ENCODE measurements around the gene FAM107A.

FAM107A gene

GRCh38 chr3:58524326-58524888, 52.8 kb downstream of the FAM107A start:
- 90 to 99% methylated on average over 6 to 10 of the region's 11 CpGs for WGBS, 2 experiments (ENCODE audit: insufficient coverage in 2 of 2)
- no peaks in the 10 kb centered on the region for H3K36me3 ChIP-seq (ENCODE audit: control insufficient read depth, insufficient read depth, low read length)

GRCh38 chr3:58522759-58523425, 54.3 kb downstream of the FAM107A start:
- no peak overlapping the region for H3K4me3 ChIP-seq (ENCODE audit: extremely low read depth, insufficient read depth, low read length, poor library complexity, severe bottlenecking)
- 65 to 71% methylated on average over 1 to 3 of the region's 5 CpGs for WGBS, 2 experiments (ENCODE audit: insufficient coverage in 2 of 2)
- H3K27ac ChIP-seq (ENCODE audit: low read depth, low read length, severe bottlenecking), result no peak overlapping the region
- H3K9me3 ChIP-seq (ENCODE audit: control insufficient read depth, low read length), result no peaks in the 10 kb centered on the region
- H3K4me1 ChIP-seq (ENCODE audit: control insufficient read depth, insufficient read depth, low read length, poor library complexity, severe bottlenecking), result peaks cover 6% of the 10 kb centered on the region
- no peaks in the 10 kb centered on the region for H3K36me3 ChIP-seq (ENCODE audit: control insufficient read depth, insufficient read depth, low read length)

More at GRCh38 chr3:58524326-58524888, 52.8 kb downstream of the FAM107A start:
- Histone ChIP-seq H3K27ac (ENCODE audit: low read depth, low read length, severe bottlenecking) (no peak overlapping the region), H3K4me3 (ENCODE audit: extremely low read depth, insufficient read depth, low read length, poor library complexity, severe bottlenecking) (no peak overlapping the region), H3K4me1 (ENCODE audit: control insufficient read depth, insufficient read depth, low read length, poor library complexity, severe bottlenecking) (peaks cover 6% of the 10 kb centered on the region), H3K9me3 (ENCODE audit: control insufficient read depth, low read length) (no peaks in the 10 kb centered on the region)

GRCh38 chr3:58521917-58522631, 55.1 kb downstream of the FAM107A start:
- H3K4me1 ChIP-seq (ENCODE audit: control insufficient read depth, insufficient read depth, low read length, poor library complexity, severe bottlenecking), result peaks cover 6% of the 10 kb centered on the region
- H3K9me3 ChIP-seq (ENCODE audit: control insufficient read depth, low read length), result no peaks in the 10 kb centered on the region
- no peak overlapping the region for H3K27ac ChIP-seq (ENCODE audit: low read depth, low read length, severe bottlenecking)
- no peak overlapping the region for H3K4me3 ChIP-seq (ENCODE audit: extremely low read depth, insufficient read depth, low read length, poor library complexity, severe bottlenecking)
- no peaks in the 10 kb centered on the region for H3K36me3 ChIP-seq (ENCODE audit: control insufficient read depth, insufficient read depth, low read length)
- WGBS, 2 experiments (ENCODE audit: insufficient coverage in 2 of 2), result 70 to 74% methylated on average over 7 to 8 of the region's 10 CpGs

GRCh38 chr3:58521336-58521670, 55.9 kb downstream of the FAM107A start:
- H3K4me3 ChIP-seq (ENCODE audit: extremely low read depth, insufficient read depth, low read length, poor library complexity, severe bottlenecking), result no peak overlapping the region
- 90 to 100% methylated on average over 3 of the region's 3 CpGs for WGBS, 2 experiments (ENCODE audit: insufficient coverage in 2 of 2)
- no peaks in the 10 kb centered on the region for H3K36me3 ChIP-seq (ENCODE audit: control insufficient read depth, insufficient read depth, low read length)
- H3K4me1 ChIP-seq (ENCODE audit: control insufficient read depth, insufficient read depth, low read length, poor library complexity, severe bottlenecking), result peaks cover 5% of the 10 kb centered on the region
- no peaks in the 10 kb centered on the region for H3K9me3 ChIP-seq (ENCODE audit: control insufficient read depth, low read length)
- H3K27ac ChIP-seq (ENCODE audit: low read depth, low read length, severe bottlenecking), result no peak overlapping the region

GRCh38 chr3:58520403-58521335, 56.5 kb downstream of the FAM107A start:
- no peak overlapping the region for H3K27ac ChIP-seq (ENCODE audit: low read depth, low read length, severe bottlenecking)
- H3K4me3 ChIP-seq (ENCODE audit: extremely low read depth, insufficient read depth, low read length, poor library complexity, severe bottlenecking), result no peak overlapping the region
- WGBS, 2 experiments (ENCODE audit: insufficient coverage in 2 of 2), result 76 to 82% methylated on average over 6 to 7 of the region's 8 CpGs
- H3K4me1 ChIP-seq (ENCODE audit: control insufficient read depth, insufficient read depth, low read length, poor library complexity, severe bottlenecking), result no peaks in the 10 kb centered on the region
- no peaks in the 10 kb centered on the region for H3K36me3 ChIP-seq (ENCODE audit: control insufficient read depth, insufficient read depth, low read length)
- H3K9me3 ChIP-seq (ENCODE audit: control insufficient read depth, low read length), result no peaks in the 10 kb centered on the region

- no peaks in the 10 kb centered on the region for H3K36me3 ChIP-seq (ENCODE audit: control insufficient read depth, insufficient read depth, low read length)
- 95 to 96% methylated on average over 2 to 3 of the region's 6 CpGs for WGBS, 2 experiments (ENCODE audit: insufficient coverage in 2 of 2)
- no peaks in the 10 kb centered on the region for H3K9me3 ChIP-seq (ENCODE audit: control insufficient read depth, low read length)
- H3K4me1 ChIP-seq (ENCODE audit: control insufficient read depth, insufficient read depth, low read length, poor library complexity, severe bottlenecking), result no peaks in the 10 kb centered on the region
- no peak overlapping the region for H3K27ac ChIP-seq (ENCODE audit: low read depth, low read length, severe bottlenecking)
- no peak overlapping the region for H3K4me3 ChIP-seq (ENCODE audit: extremely low read depth, insufficient read depth, low read length, poor library complexity, severe bottlenecking)
Measured at GRCh38 chr3:58519668-58520402, 57.4 kb downstream of the FAM107A start.

GRCh38 chr3:58518291-58518789, 58.9 kb downstream of the FAM107A start:
- Histone ChIP-seq H3K9me3 (ENCODE audit: control insufficient read depth, low read length) (no peaks in the 10 kb centered on the region), H3K4me1 (ENCODE audit: control insufficient read depth, insufficient read depth, low read length, poor library complexity, severe bottlenecking) (no peaks in the 10 kb centered on the region), H3K36me3 (ENCODE audit: control insufficient read depth, insufficient read depth, low read length) (no peaks in the 10 kb centered on the region), H3K4me3 (ENCODE audit: extremely low read depth, insufficient read depth, low read length, poor library complexity, severe bottlenecking) (no peak overlapping the region), H3K27ac (ENCODE audit: low read depth, low read length, severe bottlenecking) (no peak overlapping the region)
- WGBS, 2 experiments (ENCODE audit: insufficient coverage in 2 of 2), result 60% methylated on average over 1 of the region's 3 CpGs; no CpG with 5 or more reads in 1 of the 2 experiments

GRCh38 chr3:58514405-58514804, 62.8 kb downstream of the FAM107A start:
- Histone ChIP-seq H3K9me3 (ENCODE audit: control insufficient read depth, low read length) (no peaks in the 10 kb centered on the region), H3K4me1 (ENCODE audit: control insufficient read depth, insufficient read depth, low read length, poor library complexity, severe bottlenecking) (no peaks in the 10 kb centered on the region), H3K4me3 (ENCODE audit: extremely low read depth, insufficient read depth, low read length, poor library complexity, severe bottlenecking) (no peak overlapping the region), H3K27ac (ENCODE audit: low read depth, low read length, severe bottlenecking) (no peak overlapping the region), H3K36me3 (ENCODE audit: control insufficient read depth, insufficient read depth, low read length) (no peaks in the 10 kb centered on the region)
- WGBS, 2 experiments (ENCODE audit: insufficient coverage in 2 of 2), result 97 to 100% methylated on average over 2 to 3 of the region's 3 CpGs
